Right lobe of liver (tissue), 6 donors: ENCODE data around the gene CADM2. TPM values are rescaled to one million over a fixed set of nuclear protein-coding genes. Genes with fewer than 3 reads are reported as not detected.

Experiments used
- ATAC-seq, 4 donors: fragments of 200-7000 bp; cut with Tn5 transposase; one replicate each; pipeline ENCODE4 v1.9.1; 2020; ENCODE audit warnings: mild to moderate bottlenecking in 4 of 4, moderate library complexity in 4 of 4
- DNase-seq, 3 donors: peaks; one replicate each; pipeline ENCODE4 v3.0.0-alpha.2; 2020
- H3K27ac ChIP-seq, 3 donors: fragments of 200-600 bp; one replicate each; pipeline ENCODE4 v1.8.0; 2022
- H3K27me3 ChIP-seq, 2 donors: fragments of 200-600 bp; one replicate each; pipeline ENCODE4 v1.8.0; 2022
- H3K36me3 ChIP-seq, 4 donors: fragments of 200-600 bp; sonication (generic) in 1 of 4; one replicate each; pipeline versions ENCODE4 v1.5.1 to v1.8.0; 2017 to 2022; ENCODE audit warnings: control low read depth in 1 of 4
- H3K4me1 ChIP-seq, 4 donors: fragments of 200-600 bp; sonication (generic) in 1 of 4; one replicate each; pipeline versions ENCODE4 v1.5.1 to v1.8.0; 2017 to 2022; ENCODE audit warnings: control low read depth in 1 of 4
- H3K4me3 ChIP-seq, 3 donors: fragments of 200-600 bp; one replicate each; pipeline ENCODE4 v1.8.0; 2022
- H3K9me3 ChIP-seq, 4 donors: fragments of 200-600 bp; sonication (generic) in 1 of 4; one replicate each; pipeline versions ENCODE4 v1.5.1 to v1.8.0; 2017 to 2022; ENCODE audit warnings: control low read depth in 1 of 4
- POLR2A ChIP-seq: fragments of 450-650 bp; IDR thresholded peaks from one replicate; pipeline ENCODE4 v1.6.1; 2017; ENCODE audit warnings: antibody characterized with exemption, mild to moderate bottlenecking
- WGBS: methylation state at CpG from one replicate; pipeline ENCODE4 v1.1.6; 2018; ENCODE audit warnings: low coverage, low lambda C conversion rate; ENCODE audit not compliant: insufficient coverage; ENCODE audit errors: missing lambda C conversion rate; 5-methylcytosine and 5-hydroxymethylcytosine counted together
- intact Hi-C, 2 donors: fragments of 100-400 bp; cut with DNase I; formaldehyde crosslinking; loops; one replicate each; pipeline versions ENCODE4 v1.11.2 to v1.14.1; 2022
- total RNA-seq, 6 experiments: library from RNA; depleted of rRNA in 2 of 6; stranded (reverse); fragments of >200 nt in 2 of 6; fragmentation: NEBNext Ultra II Directional in 3 of 6; extraction: Animal tissue kit (Norgen Biotek cat#: 25700) in 3 of 6; gene quantifications; one replicate each; pipeline versions ENCODE4 v1.1.0 to v1.2.4, GENCODE V29; 2016 to 2023
- TF ChIP-seq, protein P1 (sequence below), 4 donors: fragments of 200-600 bp in 3 of 4; fragments of 450-650 bp in 1 of 4; IDR thresholded peaks; one replicate each; pipeline versions ENCODE4 v1.5.1 to v1.8.0; 2016 to 2022; ENCODE audit warnings: antibody characterized with exemption in 4 of 4, mild to moderate bottlenecking in 2 of 4
- donor health status: DM: no; HTN: yes; CAD: no.
- donor health status: DM: no; HTN: no; CAD: no.
- donor health status: DM: no; HTN: no; CAD: no.
- donor health status: DM: no; HTN: yes; CAD: no.
- donor health status: DM: no; HTN: yes; CAD: no.

CADM2 gene
- total RNA-seq, 6 experiments from 2014 or later = under 0.01 to 1.7 (median 0.15) TPM

DNA sequence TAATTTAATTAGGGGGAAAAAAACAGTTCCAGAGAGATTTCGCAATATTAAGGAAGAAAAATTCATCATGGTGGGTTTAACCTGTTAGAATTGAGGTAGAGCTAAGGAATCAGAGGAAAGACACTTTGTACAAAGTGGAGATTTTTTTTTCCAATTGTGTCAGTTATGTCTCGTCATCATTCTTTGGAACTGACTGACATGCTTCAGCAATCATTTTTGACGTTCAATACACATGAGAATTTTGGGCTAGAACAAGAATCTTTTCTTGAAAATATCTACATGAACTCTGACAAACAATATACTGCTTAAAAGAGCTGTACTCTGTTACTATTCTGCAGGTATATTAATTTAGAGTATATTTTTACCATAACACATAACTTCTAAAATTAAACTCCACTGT is 878.6 kb downstream of the CADM2 start:
- Histone ChIP-seq H3K36me3 (no peaks in the 10 kb centered on the region), H3K4me1 (no peaks in the 10 kb centered on the region), H3K27me3 (no peaks in the 10 kb centered on the region), H3K9me3 (no peaks in the 10 kb centered on the region), H3K4me3 (no peak overlapping the region), H3K27ac (no peak overlapping the region)
- TF ChIP-seq, protein P1, sequence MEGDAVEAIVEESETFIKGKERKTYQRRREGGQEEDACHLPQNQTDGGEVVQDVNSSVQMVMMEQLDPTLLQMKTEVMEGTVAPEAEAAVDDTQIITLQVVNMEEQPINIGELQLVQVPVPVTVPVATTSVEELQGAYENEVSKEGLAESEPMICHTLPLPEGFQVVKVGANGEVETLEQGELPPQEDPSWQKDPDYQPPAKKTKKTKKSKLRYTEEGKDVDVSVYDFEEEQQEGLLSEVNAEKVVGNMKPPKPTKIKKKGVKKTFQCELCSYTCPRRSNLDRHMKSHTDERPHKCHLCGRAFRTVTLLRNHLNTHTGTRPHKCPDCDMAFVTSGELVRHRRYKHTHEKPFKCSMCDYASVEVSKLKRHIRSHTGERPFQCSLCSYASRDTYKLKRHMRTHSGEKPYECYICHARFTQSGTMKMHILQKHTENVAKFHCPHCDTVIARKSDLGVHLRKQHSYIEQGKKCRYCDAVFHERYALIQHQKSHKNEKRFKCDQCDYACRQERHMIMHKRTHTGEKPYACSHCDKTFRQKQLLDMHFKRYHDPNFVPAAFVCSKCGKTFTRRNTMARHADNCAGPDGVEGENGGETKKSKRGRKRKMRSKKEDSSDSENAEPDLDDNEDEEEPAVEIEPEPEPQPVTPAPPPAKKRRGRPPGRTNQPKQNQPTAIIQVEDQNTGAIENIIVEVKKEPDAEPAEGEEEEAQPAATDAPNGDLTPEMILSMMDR (IDR thresholded peaks at IDR 0.05) = no peak
- no peak for TF ChIP-seq POLR2A
- 35% methylated on average over 3 of the region's 3 CpGs for whole genome bisulfite sequencing
- ATAC-seq (no peak), DNase-seq (no peak)
- intact Hi-C loops = no loop called here

DNA sequence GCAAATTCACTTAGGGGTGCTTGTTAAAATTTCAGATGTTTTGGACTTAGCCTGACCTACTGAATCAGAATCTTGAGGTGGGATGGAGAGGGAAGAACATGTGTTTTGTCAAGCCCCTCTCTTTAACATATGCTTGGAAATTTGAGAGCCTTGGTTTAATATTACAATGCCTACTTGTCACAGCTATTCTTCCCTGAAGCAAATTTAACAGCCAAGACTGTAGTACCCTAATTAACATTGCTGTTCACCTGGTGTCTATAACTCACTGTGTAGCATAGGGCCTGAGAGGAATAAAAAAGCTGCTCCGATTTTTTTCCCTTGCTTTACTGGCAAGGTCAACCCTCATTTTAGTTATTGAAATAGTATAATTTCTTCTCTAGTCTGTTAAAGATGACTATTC is 880.1 kb downstream of the CADM2 start:
- Histone ChIP-seq H3K4me3 (no peak overlapping the region), H3K27me3 (no peaks in the 10 kb centered on the region), H3K9me3 (no peaks in the 10 kb centered on the region), H3K36me3 (no peaks in the 10 kb centered on the region), H3K27ac (no peak overlapping the region), H3K4me1 (no peaks in the 10 kb centered on the region)
- intact Hi-C loops = no loop called here
- WGBS = 73% methylated on average over 1 of the region's 1 CpG
- TF ChIP-seq, protein P1 (IDR thresholded peaks at IDR 0.05) = no peak
- TF ChIP-seq POLR2A = no peak
- no peak for ATAC-seq
- no peak for DNase-seq

DNA sequence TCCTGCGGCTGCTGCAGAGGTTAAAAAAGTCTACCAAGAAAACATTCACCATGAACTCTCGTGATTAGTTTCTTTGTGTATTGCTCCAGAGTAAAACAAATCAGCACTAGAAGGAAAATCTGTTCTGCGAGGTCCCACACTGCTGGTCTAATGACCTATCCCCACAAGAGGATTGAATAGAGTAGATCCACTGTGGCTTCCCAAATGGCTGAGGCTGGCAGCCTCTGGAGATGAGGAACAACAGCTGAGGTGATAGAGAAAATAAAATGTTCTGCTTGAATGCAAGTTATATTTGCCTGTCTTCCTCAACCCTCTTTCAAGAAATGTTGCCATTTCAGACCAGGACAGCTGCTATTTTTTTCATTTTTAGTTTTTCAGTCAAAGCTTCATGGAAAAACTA is 883.3 kb downstream of the CADM2 start:
- intact Hi-C loops = no loop called here
- Histone ChIP-seq H3K9me3 (no peaks in the 10 kb centered on the region), H3K27ac (no peak overlapping the region), H3K27me3 (no peaks in the 10 kb centered on the region), H3K4me3 (no peak overlapping the region), H3K4me1 (no peaks in the 10 kb centered on the region), H3K36me3 (no peaks in the 10 kb centered on the region)
- no peak for TF ChIP-seq POLR2A
- TF ChIP-seq, protein P1 (IDR thresholded peaks at IDR 0.05) = no peak
- no peak for ATAC-seq
- WGBS = 53% methylated on average over 3 of the region's 3 CpGs
- DNase-seq = no peak

DNA sequence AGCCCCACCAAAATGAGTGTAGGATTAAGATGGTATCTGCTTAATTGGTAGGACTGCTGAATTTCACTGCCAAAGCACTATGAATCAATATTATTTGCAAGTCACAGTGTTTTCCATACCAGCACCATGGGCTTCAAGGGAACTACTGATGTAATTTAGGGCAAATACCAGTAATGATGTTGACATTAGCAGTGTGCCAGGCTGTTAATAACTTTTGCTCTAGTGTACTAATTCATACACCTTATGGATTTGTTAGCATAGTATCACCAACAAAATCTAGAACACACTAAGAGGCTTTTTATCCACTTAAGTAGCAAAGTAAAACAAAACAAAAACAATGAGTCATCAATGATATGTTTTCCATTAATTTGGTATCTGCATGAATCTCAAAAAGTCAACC is 888.2 kb downstream of the CADM2 start:
- intact Hi-C loops = no loop called here
- TF ChIP-seq, protein P1 (IDR thresholded peaks at IDR 0.05) = no peak
- no peak for TF ChIP-seq POLR2A
- no peaks in the 10 kb centered on the region for H3K27me3 ChIP-seq
- no peaks in the 10 kb centered on the region for H3K36me3 ChIP-seq
- no peak overlapping the region for H3K27ac ChIP-seq
- DNase-seq = no peak
- H3K4me1 ChIP-seq = no peaks in the 10 kb centered on the region
- no peaks in the 10 kb centered on the region for H3K9me3 ChIP-seq
- H3K4me3 ChIP-seq = no peak overlapping the region
- ATAC-seq = no peak

DNA sequence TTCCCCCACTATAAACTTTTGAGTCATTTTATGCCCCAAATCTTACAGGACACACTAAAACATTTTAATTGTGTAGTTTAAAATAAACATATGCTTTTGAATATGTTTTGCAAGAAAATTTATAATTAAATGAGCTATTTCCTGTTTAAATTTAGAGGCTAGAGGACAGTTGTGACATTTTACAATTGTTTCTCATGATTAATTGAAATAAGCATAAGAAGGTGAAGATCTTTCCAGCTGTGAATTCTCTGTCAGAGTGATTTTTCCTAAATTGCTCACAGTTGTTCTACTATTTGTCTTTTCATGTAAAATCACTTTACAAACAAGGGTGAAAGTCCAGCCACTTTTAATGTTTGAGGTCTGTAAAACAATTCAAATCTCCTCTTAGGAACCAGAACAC is 892.3 kb downstream of the CADM2 start:
- no peaks in the 10 kb centered on the region for H3K9me3 ChIP-seq
- TF ChIP-seq POLR2A = no peak
- TF ChIP-seq, protein P1 (IDR thresholded peaks at IDR 0.05) = no peak
- no peak overlapping the region for H3K27ac ChIP-seq
- no peaks in the 10 kb centered on the region for H3K27me3 ChIP-seq
- intact Hi-C loops = no loop called here
- no peak for ATAC-seq
- DNase-seq = no peak
- no peak overlapping the region for H3K4me3 ChIP-seq
- no peaks in the 10 kb centered on the region for H3K4me1 ChIP-seq
- H3K36me3 ChIP-seq = no peaks in the 10 kb centered on the region
